DND-41 (cell line): ENCODE results near the gene CASP9.
"Not testable (repeated sequence)": the region's sequence is repeated elsewhere in the genome, so short reads cannot be mapped to it uniquely, and the experiment has no call there.

Source experiments
- ATAC-seq: fragments of 200-7000 bp; cut with Tn5 transposase; 3 replicates; pipeline ENCODE4 v1.9.1; 2021; ENCODE audit warnings: low read depth; ENCODE audit not compliant: insufficient read depth
- DNase-seq: peaks from one replicate; pipeline ENCODE4 v3.0.0-alpha.2; 2020
- H2AFZ ChIP-seq: 2 replicates; pipeline ENCODE4 v1.6.0; 2012; ENCODE audit warnings: low read depth, low read length
- H3K27ac ChIP-seq: 2 replicates; pipeline ENCODE4 v1.5.1; 2012; ENCODE audit warnings: low read length, inconsistent platforms
- H3K27me3 ChIP-seq: fragments of 200-600 bp; sonication (generic); 2 replicates; pipeline ENCODE4 v1.6.0; 2012; ENCODE audit warnings: low read length, mild to moderate bottlenecking, inconsistent platforms; ENCODE audit not compliant: insufficient read depth, poor library complexity
- H3K36me3 ChIP-seq: 2 replicates; pipeline ENCODE4 v1.5.1; 2012; ENCODE audit warnings: low read length, inconsistent platforms; ENCODE audit not compliant: insufficient read depth
- H3K4me1 ChIP-seq: 2 replicates; pipeline ENCODE4 v1.5.1; 2012; ENCODE audit warnings: mild to moderate bottlenecking, low read length; ENCODE audit not compliant: insufficient read depth
- H3K4me2 ChIP-seq: 2 replicates; pipeline ENCODE4 v1.6.0; 2012; ENCODE audit warnings: mild to moderate bottlenecking, moderate library complexity, low read length, inconsistent platforms; ENCODE audit not compliant: insufficient read depth
- H3K4me3 ChIP-seq, 2 experiments: fragments of 200-600 bp in 1 of 2; shearing (Covaris generic) in 1 of 2; 2 replicates each; pipeline ENCODE4 v1.5.1; 2012 to 2016; ENCODE audit warnings: inconsistent platforms in 2 of 2, low read length in 2 of 2, mild to moderate bottlenecking in 2 of 2, low read depth in 1 of 2, moderate library complexity in 1 of 2
- H3K79me2 ChIP-seq: 2 replicates; pipeline ENCODE4 v1.6.0; 2012; ENCODE audit warnings: low read length, inconsistent platforms; ENCODE audit not compliant: insufficient read depth
- H3K9ac ChIP-seq: 2 replicates; pipeline ENCODE4 v1.6.0; 2012; ENCODE audit warnings: low read depth, mild to moderate bottlenecking, inconsistent platforms, low read length, moderate library complexity
- H3K9me3 ChIP-seq: 2 replicates; pipeline ENCODE4 v1.5.1; 2012; ENCODE audit warnings: low read length, moderate library complexity, mild to moderate bottlenecking, inconsistent platforms; ENCODE audit not compliant: insufficient read depth, severe bottlenecking
- H4K20me1 ChIP-seq: 2 replicates; pipeline ENCODE4 v1.6.0; 2012; ENCODE audit warnings: low read length; ENCODE audit not compliant: insufficient read depth
- EZH2 ChIP-seq: IDR thresholded peaks from 3 replicates; pipeline ENCODE4 v1.6.1; 2012; ENCODE audit warnings: borderline replicate concordance, low read depth, mild to moderate bottlenecking, moderate library complexity, low read length, inconsistent platforms; ENCODE audit not compliant: severe bottlenecking
- TF ChIP-seq, protein P1 (sequence below): IDR thresholded peaks from 2 replicates; pipeline ENCODE4 v1.5.1; 2012; ENCODE audit warnings: borderline replicate concordance, low read length, moderate library complexity, mild to moderate bottlenecking; ENCODE audit not compliant: poor library complexity, severe bottlenecking; ENCODE audit errors: extremely low read depth

Gene CASP9

GRCh38 chr1:15515022-15515663 lies 8.9 kb downstream of the CASP9 start:
- no peak for TF ChIP-seq EZH2
- TF ChIP-seq, protein P1, sequence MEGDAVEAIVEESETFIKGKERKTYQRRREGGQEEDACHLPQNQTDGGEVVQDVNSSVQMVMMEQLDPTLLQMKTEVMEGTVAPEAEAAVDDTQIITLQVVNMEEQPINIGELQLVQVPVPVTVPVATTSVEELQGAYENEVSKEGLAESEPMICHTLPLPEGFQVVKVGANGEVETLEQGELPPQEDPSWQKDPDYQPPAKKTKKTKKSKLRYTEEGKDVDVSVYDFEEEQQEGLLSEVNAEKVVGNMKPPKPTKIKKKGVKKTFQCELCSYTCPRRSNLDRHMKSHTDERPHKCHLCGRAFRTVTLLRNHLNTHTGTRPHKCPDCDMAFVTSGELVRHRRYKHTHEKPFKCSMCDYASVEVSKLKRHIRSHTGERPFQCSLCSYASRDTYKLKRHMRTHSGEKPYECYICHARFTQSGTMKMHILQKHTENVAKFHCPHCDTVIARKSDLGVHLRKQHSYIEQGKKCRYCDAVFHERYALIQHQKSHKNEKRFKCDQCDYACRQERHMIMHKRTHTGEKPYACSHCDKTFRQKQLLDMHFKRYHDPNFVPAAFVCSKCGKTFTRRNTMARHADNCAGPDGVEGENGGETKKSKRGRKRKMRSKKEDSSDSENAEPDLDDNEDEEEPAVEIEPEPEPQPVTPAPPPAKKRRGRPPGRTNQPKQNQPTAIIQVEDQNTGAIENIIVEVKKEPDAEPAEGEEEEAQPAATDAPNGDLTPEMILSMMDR: no peak
- Histone ChIP-seq H3K4me2 (no peak overlapping the region), H3K79me2 (no peaks in the 10 kb centered on the region), H3K9me3 (no peaks in the 10 kb centered on the region), H3K4me3 (no peak overlapping the region), H4K20me1 (no peaks in the 10 kb centered on the region), H3K27ac (peak overlapping the region; percentile 68; the same call in 1 of the 2 replicates), H3K27me3 (no peaks in the 10 kb centered on the region), H3K36me3 (no peaks in the 10 kb centered on the region; the same call in 1 of the 2 replicates), H3K9ac (no peak overlapping the region), H3K4me1 (peaks cover 8% of the 10 kb centered on the region), H2AFZ (no peak overlapping the region)
- DNase-seq (no peak), ATAC-seq (no peak)

- not testable (repeated sequence) for H3K4me3 ChIP-seq, H3K9ac ChIP-seq, H3K27ac ChIP-seq, DNase-seq, H3K36me3 ChIP-seq, H2AFZ ChIP-seq, H3K9me3 ChIP-seq, H4K20me1 ChIP-seq, H3K79me2 ChIP-seq, H3K4me1 ChIP-seq, H3K4me2 ChIP-seq, ATAC-seq, H3K27me3 ChIP-seq
These were observed 9.5 kb downstream of the CASP9 start for GRCh38 chr1:15514557-15514956.

DNA sequence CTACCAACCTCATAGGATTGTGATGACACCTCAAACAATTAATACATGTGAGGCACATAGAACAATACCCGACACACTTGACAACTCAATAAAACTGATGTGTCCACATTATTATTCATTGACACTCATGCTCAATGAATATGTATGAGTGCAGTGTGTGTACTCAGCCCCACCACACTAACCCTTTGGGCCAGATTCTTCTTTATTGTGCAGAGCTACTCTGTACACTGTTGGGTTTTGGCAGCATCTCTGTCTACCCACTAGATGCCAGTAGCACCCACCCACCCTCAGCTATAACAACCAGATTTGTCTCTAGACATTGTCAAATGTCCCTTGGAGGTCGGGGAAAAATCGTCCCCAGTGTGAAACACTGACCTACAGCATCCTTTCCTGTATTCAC lies 10.1 kb downstream of the CASP9 start:
- H3K27me3 ChIP-seq: no peaks in the 10 kb centered on the region
- no peaks in the 10 kb centered on the region for H4K20me1 ChIP-seq
- peaks cover 8% of the 10 kb centered on the region for H3K4me1 ChIP-seq
- H3K9me3 ChIP-seq: no peaks in the 10 kb centered on the region
- no peak overlapping the region for H2AFZ ChIP-seq
- TF ChIP-seq EZH2: no peak
- TF ChIP-seq, protein P1: no peak
- no peaks in the 10 kb centered on the region for H3K79me2 ChIP-seq
- no peak overlapping the region for H3K27ac ChIP-seq
- H3K9ac ChIP-seq: no peak overlapping the region
- no peak overlapping the region for H3K4me3 ChIP-seq
- no peak for DNase-seq
- H3K4me2 ChIP-seq: no peak overlapping the region
- ATAC-seq: no peak
- H3K36me3 ChIP-seq: no peaks in the 10 kb centered on the region; the same call in 1 of the 2 replicates

- TF ChIP-seq, protein P1: no peak
- no peak for TF ChIP-seq EZH2
- Histone ChIP-seq H3K9me3 (no peaks in the 10 kb centered on the region), H3K27me3 (no peaks in the 10 kb centered on the region), H3K9ac (no peak overlapping the region), H3K4me1 (peaks cover 8% of the 10 kb centered on the region), H3K27ac (no peak overlapping the region), H3K79me2 (no peaks in the 10 kb centered on the region), H4K20me1 (no peaks in the 10 kb centered on the region), H3K4me2 (no peak overlapping the region), H3K4me3 (no peak overlapping the region), H2AFZ (no peak overlapping the region), H3K36me3 (no peaks in the 10 kb centered on the region; the same call in 1 of the 2 replicates)
- no peak for DNase-seq
- no peak for ATAC-seq
These were observed 10.8 kb downstream of the CASP9 start for GRCh38 chr1:15513192-15513591.
